H1 (cell line): ENCODE data around the gene CMBL. TPM values are rescaled to one million over a fixed set of nuclear protein-coding genes. Genes with fewer than 3 reads are reported as not detected.
A peak's percentile ranks its signal among the peaks of the same experiment; 100 is the strongest.

ENCODE experiments used
- ATF2 ChIP-seq: IDR thresholded peaks from 2 replicates; pipeline ENCODE4 v1.6.1; 2012; ENCODE audit warnings: low read length, inconsistent platforms
- ATF3 ChIP-seq: IDR thresholded peaks from 2 replicates; pipeline ENCODE4 v1.6.1; 2011; ENCODE audit warnings: low read depth, mild to moderate bottlenecking, low read length; ENCODE audit not compliant: insufficient read depth
- BACH1 ChIP-seq: IDR thresholded peaks from 2 replicates; pipeline ENCODE4 v1.6.1; 2012; ENCODE audit warnings: low read length, improper control_type of control experiment
- BCL11A ChIP-seq, 2 experiments: IDR thresholded peaks; one replicate each; pipeline ENCODE4 v1.6.1; 2011; ENCODE audit warnings: low read depth in 2 of 2, low read length in 2 of 2, mild to moderate bottlenecking in 2 of 2
- CHD2 ChIP-seq: IDR thresholded peaks from 2 replicates; pipeline ENCODE4 v1.6.1; 2012; ENCODE audit warnings: low read length, improper control_type of control experiment
- HDAC2 ChIP-seq, 2 experiments: fragments of 300-600 bp in 1 of 2; sonication (generic) in 1 of 2; IDR thresholded peaks; 2 replicates each; pipeline ENCODE4 v1.6.1; 2011 to 2012; ENCODE audit warnings: low read depth in 2 of 2, low read length in 2 of 2, mild to moderate bottlenecking in 2 of 2, moderate library complexity in 2 of 2, borderline replicate concordance in 1 of 2, inconsistent platforms in 1 of 2
- JUN ChIP-seq: IDR thresholded peaks from 2 replicates; pipeline ENCODE4 v1.6.1; 2011; ENCODE audit warnings: low read depth, mild to moderate bottlenecking, improper control_type of control experiment, low read length
- JUND ChIP-seq: IDR thresholded peaks from 2 replicates; pipeline ENCODE4 v1.6.1; 2011; ENCODE audit warnings: mild to moderate bottlenecking, improper control_type of control experiment, low read length
- KDM1A ChIP-seq: fragments of 200-600, 300-600 bp; sonication (generic); IDR thresholded peaks from 2 replicates; pipeline ENCODE4 v1.7.1; 2016; ENCODE audit warnings: mild to moderate bottlenecking, low read length, borderline replicate concordance
- KDM5A ChIP-seq: fragments of 200-600 bp; IDR thresholded peaks from 2 replicates; pipeline ENCODE4 v1.7.1; 2012; ENCODE audit warnings: mild to moderate bottlenecking, low read length, inconsistent platforms, mixed read lengths
- POLR2A ChIP-seq, 2 experiments: IDR thresholded peaks; 1 replicate in 1 of 2; 2 replicates in 1 of 2; pipeline ENCODE4 v1.6.1; 2011; ENCODE audit warnings: low read depth in 2 of 2, low read length in 2 of 2, mild to moderate bottlenecking in 2 of 2; ENCODE audit errors: control extremely low read depth in 1 of 2
- POLR2AphosphoS5 ChIP-seq: IDR thresholded peaks from 2 replicates; pipeline ENCODE4 v1.6.1; 2011; ENCODE audit warnings: low read depth, low read length
- SAP30 ChIP-seq: fragments of 300-600 bp; sonication (generic); IDR thresholded peaks from 2 replicates; pipeline ENCODE4 v1.7.1; 2012; ENCODE audit warnings: low read length, moderate library complexity, mild to moderate bottlenecking, inconsistent platforms; ENCODE audit not compliant: insufficient read depth, insufficient replicate concordance
- SIN3A ChIP-seq, 2 experiments: IDR thresholded peaks in 1 of 2; conservative IDR thresholded peaks in 1 of 2; 2 replicates each; pipeline ENCODE4 v1.6.1; 2011 to 2012; ENCODE audit warnings: low read length in 2 of 2, improper control_type of control experiment in 1 of 2, low read depth in 1 of 2, mild to moderate bottlenecking in 1 of 2
- SIRT6 ChIP-seq: IDR thresholded peaks from one replicate; pipeline ENCODE4 v1.7.1; 2012; ENCODE audit warnings: low read length, inconsistent platforms
- SIX5 ChIP-seq: IDR thresholded peaks from 2 replicates; pipeline ENCODE4 v1.6.1; 2011; ENCODE audit warnings: mild to moderate bottlenecking, low read depth, low read length
- SP2 ChIP-seq: IDR thresholded peaks from 2 replicates; pipeline ENCODE4 v1.6.1; 2012; ENCODE audit warnings: mild to moderate bottlenecking, low read length, inconsistent platforms
- SUZ12 ChIP-seq: fragments of 200-600 bp; sonication (generic); IDR thresholded peaks from 2 replicates; pipeline ENCODE4 v1.6.1; 2012; ENCODE audit warnings: mild to moderate bottlenecking, inconsistent platforms, low read length, moderate library complexity, mixed read lengths
- TAF7 ChIP-seq: optimal IDR thresholded peaks from 2 replicates; pipeline ENCODE3; 2011; ENCODE audit warnings: low read depth, mild to moderate bottlenecking, inconsistent platforms, low read length, moderate library complexity, borderline replicate concordance
- TBP ChIP-seq: IDR thresholded peaks from 2 replicates; pipeline ENCODE4 v1.6.1; 2011; ENCODE audit warnings: low read depth, low read length, improper control_type of control experiment
- TCF12 ChIP-seq: IDR thresholded peaks from 2 replicates; pipeline ENCODE4 v1.6.1; 2011; ENCODE audit warnings: low read depth, mild to moderate bottlenecking, low read length
- ZNF274 ChIP-seq: IDR thresholded peaks from 2 replicates; pipeline ENCODE4 v1.7.0; 2012; ENCODE audit warnings: low read length, borderline replicate concordance; ENCODE audit errors: extremely low read depth
- polyA plus RNA-seq, 7 experiments: library from polyadenylated mRNA; depleted of rRNA in 3 of 7; stranded (reverse) in 5 of 7; unstranded in 2 of 7; fragments of >200 nt in 5 of 7; fragments of 200-250 nt in 2 of 7; gene quantifications; 1 replicate in 5 of 7; 2 replicates in 1 of 7; 4 replicates in 1 of 7; pipeline versions ENCODE4 v1.2.1 to v1.2.3, GENCODE V29; 2011 to 2013; ENCODE audit warnings: missing spikeins in 2 of 7, mixed read lengths in 2 of 7
- total RNA-seq: library from RNA; stranded (reverse); fragmentation: NEBNext Ultra II Directional; extraction: Animal tissue kit (Norgen Biotek cat#: 25700); gene quantifications from 2 replicates; pipeline ENCODE4 v1.2.1, GENCODE V29; 2021

The CMBL gene
- total and polyA plus RNA-seq, 2 of the 8 experiments (the other 6 are each of a cell fraction or from before 2014, with no cell fraction given) = 27.9 to 32.1 TPM

- no peak for TF ChIP-seq TCF12
- no peak for TF ChIP-seq ATF3
- no peak for TF ChIP-seq BACH1
- peak; percentile 98 for TF ChIP-seq POLR2AphosphoS5
- peak; percentile 86 to 91 for TF ChIP-seq POLR2A (IDR thresholded peaks at IDR 0.05; ENCODE audit: control extremely low read depth in 1 of 2, low read depth in 2 of 2, low read length in 2 of 2)
- TF ChIP-seq TBP = peak; percentile 84
- TF ChIP-seq TAF7 = peak; percentile 88
- TF ChIP-seq ATF2 = no peak
- no peak for TF ChIP-seq BCL11A (IDR thresholded peaks at IDR 0.05; ENCODE audit: low read depth in 2 of 2, low read length in 2 of 2)
- TF ChIP-seq SIRT6 = no peak
- peak; percentile 95 for TF ChIP-seq JUND
- no peak for TF ChIP-seq KDM5A
- no peak for TF ChIP-seq ZNF274
- no peak for TF ChIP-seq CHD2
- peak; percentile 52 for TF ChIP-seq SIX5
- no peak for TF ChIP-seq SAP30
- peak in 1 of 2 experiments; percentile 55; a peak in 1 of 4 replicates for TF ChIP-seq SIN3A (conservative IDR thresholded peaks at IDR 0.05 in 1 of 2, IDR thresholded peaks at IDR 0.05 in 1 of 2; ENCODE audit: low read depth in 1 of 2, low read length in 2 of 2)
- no peak for TF ChIP-seq JUN
- no peak for TF ChIP-seq SP2
- no peak for TF ChIP-seq KDM1A
- TF ChIP-seq SUZ12 = no peak
- 0 out of 4 replicates have a peak, but pooled peaks of 1 of the 2 experiments have one; percentile 51 for TF ChIP-seq HDAC2 (IDR thresholded peaks at IDR 0.05; ENCODE audit: borderline replicate concordance in 1 of 2, low read depth in 2 of 2, low read length in 2 of 2)
These were observed 57.5 kb downstream of the CMBL start, which contains the start of gene CCT5 (continued) for GRCh38 chr5:10249948-10250805.
